Neutrophil (primary cell): ENCODE measurements around the gene C11orf68.

Source experiments
- H3K27ac ChIP-seq: fragments of 200-600 bp; sonication (generic); 2 replicates; pipeline ENCODE4 v1.5.1; 2016; ENCODE audit warnings: mild to moderate bottlenecking, moderate library complexity
- H3K27me3 ChIP-seq: fragments of 200-600 bp; sonication (generic); 2 replicates; pipeline ENCODE4 v1.6.0; 2016; ENCODE audit warnings: mild to moderate bottlenecking
- H3K36me3 ChIP-seq: fragments of 200-600 bp; sonication (generic); 2 replicates; pipeline ENCODE4 v1.5.1; 2017
- H3K4me1 ChIP-seq, 2 experiments: fragments of 200-600 bp in 1 of 2; sonication (generic) in 1 of 2; 1 replicate in 1 of 2; 2 replicates in 1 of 2; pipeline versions ENCODE4 v1.5.1 to v1.6.1; 2013 to 2016; ENCODE audit warnings: low read depth in 1 of 2, low read length in 1 of 2, mild to moderate bottlenecking in 1 of 2, moderate library complexity in 1 of 2; ENCODE audit not compliant: control insufficient read depth in 1 of 2, insufficient read depth in 1 of 2
- H3K4me3 ChIP-seq, 2 experiments: fragments of 200-600 bp in 1 of 2; sonication (generic) in 1 of 2; 1 replicate in 1 of 2; 2 replicates in 1 of 2; pipeline ENCODE4 v1.5.1; 2013 to 2016; ENCODE audit warnings: low read depth in 1 of 2, low read length in 1 of 2, mild to moderate bottlenecking in 1 of 2, moderate library complexity in 1 of 2
- H3K9me3 ChIP-seq: fragments of 200-600 bp; sonication (generic); 2 replicates; pipeline ENCODE4 v1.5.1; 2016
- CTCF ChIP-seq: fragments of 200-600 bp; sonication (generic); IDR thresholded peaks from 2 replicates; pipeline ENCODE4 v1.5.1; 2016; ENCODE audit warnings: antibody characterized with exemption

The C11orf68 gene

DNA sequence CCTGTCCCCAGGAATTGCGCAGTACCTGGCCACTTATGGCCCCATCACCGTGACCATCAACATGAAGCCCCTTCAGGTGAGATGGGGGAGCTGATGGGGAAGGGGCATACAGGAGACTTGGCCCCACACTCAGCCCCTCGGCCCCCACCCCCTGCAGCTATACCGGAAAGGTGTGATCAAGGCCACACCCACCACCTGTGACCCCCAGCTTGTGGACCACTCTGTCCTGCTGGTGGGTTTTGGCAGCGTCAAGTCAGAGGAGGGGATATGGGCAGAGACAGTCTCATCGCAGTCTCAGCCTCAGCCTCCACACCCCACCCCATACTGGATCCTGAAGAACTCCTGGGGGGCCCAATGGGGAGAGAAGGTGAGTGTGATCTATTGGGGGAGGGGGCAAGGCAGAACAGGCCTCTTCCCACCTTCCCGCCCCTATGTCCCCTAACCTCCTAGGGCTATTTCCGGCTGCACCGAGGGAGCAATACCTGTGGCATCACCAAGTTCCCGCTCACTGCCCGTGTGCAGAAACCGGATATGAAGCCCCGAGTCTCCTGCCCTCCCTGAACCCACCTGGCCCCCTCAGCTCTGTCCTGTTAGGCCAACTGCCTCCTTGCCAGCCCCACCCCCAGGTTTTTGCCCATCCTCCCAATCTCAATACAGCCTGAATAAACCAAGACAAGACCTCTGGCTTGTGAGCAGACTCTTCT lies 35.7 kb downstream of the C11orf68 start:
- H3K27me3 ChIP-seq, result no peaks in the 10 kb centered on the region
- TF ChIP-seq CTCF, result no peak
- H3K4me1 ChIP-seq, result peaks cover 25 to 41% of the 10 kb centered on the region in 2 experiments
- H3K27ac ChIP-seq, result no peak overlapping the region
- H3K9me3 ChIP-seq, result no peaks in the 10 kb centered on the region
- no peak overlapping the region for H3K4me3 ChIP-seq
- peaks cover 25% of the 10 kb centered on the region for H3K36me3 ChIP-seq

DNA sequence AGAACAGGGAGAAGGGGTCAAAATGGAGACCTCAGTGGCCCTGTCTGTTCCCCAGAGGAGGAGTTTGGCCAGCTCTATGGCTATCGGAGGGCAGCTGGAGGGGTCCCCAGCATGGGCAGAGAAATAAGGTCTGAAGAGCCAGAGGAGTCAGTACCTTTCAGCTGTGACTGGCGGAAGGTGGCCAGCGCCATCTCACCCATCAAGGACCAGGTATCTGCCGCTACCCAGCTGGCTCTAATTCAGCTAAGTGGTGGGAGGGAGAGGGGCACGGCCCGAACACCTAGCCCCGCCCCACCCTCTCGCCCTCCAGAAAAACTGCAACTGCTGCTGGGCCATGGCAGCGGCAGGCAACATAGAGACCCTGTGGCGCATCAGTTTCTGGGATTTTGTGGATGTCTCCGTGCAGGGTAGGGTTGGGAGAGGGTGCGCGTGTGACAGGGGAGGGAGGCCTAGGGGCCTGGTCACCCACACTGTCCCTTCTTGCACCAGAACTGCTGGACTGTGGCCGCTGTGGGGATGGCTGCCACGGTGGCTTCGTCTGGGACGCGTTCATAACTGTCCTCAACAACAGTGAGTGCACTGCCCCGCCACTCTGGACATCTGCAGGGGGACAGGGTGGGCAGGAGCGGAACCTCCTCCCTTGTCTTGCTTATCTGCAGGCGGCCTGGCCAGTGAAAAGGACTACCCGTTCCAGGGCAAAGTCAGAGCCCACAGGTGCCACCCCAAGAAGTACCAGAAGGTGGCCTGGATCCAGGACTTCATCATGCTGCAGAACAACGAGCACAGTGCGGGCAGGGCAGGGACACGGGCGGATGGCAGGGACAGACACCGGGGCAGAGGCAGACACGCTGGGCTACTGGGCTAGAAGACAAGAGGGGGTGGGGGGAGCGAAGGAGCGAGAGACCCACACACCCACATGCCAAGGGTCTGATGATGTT lies 36.5 kb downstream of the C11orf68 start:
- no peak overlapping the region for H3K4me3 ChIP-seq
- H3K27me3 ChIP-seq, result no peaks in the 10 kb centered on the region
- TF ChIP-seq CTCF, result no peak
- H3K4me1 ChIP-seq, result peaks cover 18 to 33% of the 10 kb centered on the region in 2 experiments
- no peaks in the 10 kb centered on the region for H3K9me3 ChIP-seq
- H3K27ac ChIP-seq, result no peak overlapping the region
- peaks cover 25% of the 10 kb centered on the region for H3K36me3 ChIP-seq

GRCh38 chr11:65880844-65881421 lies 37.9 kb downstream of the C11orf68 start:
- Histone ChIP-seq H3K4me1 (peaks cover 10 to 18% of the 10 kb centered on the region in 2 experiments), H3K9me3 (no peaks in the 10 kb centered on the region), H3K27ac (no peak overlapping the region), H3K36me3 (peaks cover 25% of the 10 kb centered on the region), H3K27me3 (no peaks in the 10 kb centered on the region), H3K4me3 (no peak overlapping the region)
- no peak for TF ChIP-seq CTCF

DNA sequence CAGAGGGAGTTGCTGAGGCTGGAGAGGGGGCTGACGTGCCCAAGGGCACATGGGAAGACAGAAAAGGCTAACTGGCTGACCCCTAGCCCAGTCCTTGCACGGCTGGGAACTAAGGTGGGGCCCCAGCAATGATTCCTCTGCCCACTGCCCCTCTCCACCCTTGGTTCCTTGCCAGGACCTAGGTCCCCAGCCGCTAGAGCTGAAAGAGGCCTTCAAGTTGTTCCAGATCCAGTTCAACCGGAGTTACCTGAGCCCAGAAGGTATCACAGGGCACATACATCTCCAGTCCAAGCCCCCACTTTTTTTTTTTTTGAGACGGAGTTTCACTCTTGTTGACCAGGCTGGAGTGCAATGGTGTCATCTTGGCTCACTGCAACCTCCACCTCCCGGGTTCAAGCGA lies 38.8 kb downstream of the C11orf68 start:
- Histone ChIP-seq H3K36me3 (peaks cover 25% of the 10 kb centered on the region), H3K4me3 (no peak overlapping the region), H3K27me3 (no peaks in the 10 kb centered on the region), H3K9me3 (no peaks in the 10 kb centered on the region), H3K27ac (no peak overlapping the region), H3K4me1 (peaks cover 9 to 13% of the 10 kb centered on the region in 2 experiments)
- TF ChIP-seq CTCF, result no peak

GRCh38 chr11:65879617-65880016 lies 39.2 kb downstream of the C11orf68 start, which contains the start of gene CTSW:
TSS of gene CTSW (plus strand) at chr11:65879837. CDS start at chr11:65879855, 18 bp downstream.
- H3K27ac ChIP-seq, result no peak within 1 kb of the TSS
- H3K9me3 ChIP-seq, result no peaks in the 10 kb centered on the region
- no peak within 1 kb of the TSS for H3K4me3 ChIP-seq
- peaks cover 5 to 9% of the 10 kb centered on the region in 2 experiments for H3K4me1 ChIP-seq
- peaks cover 25% of the 10 kb centered on the region for H3K36me3 ChIP-seq
- no peak for TF ChIP-seq CTCF
- no peaks in the 10 kb centered on the region for H3K27me3 ChIP-seq
